HG03095 (cell line): Measurements from ENCODE around the gene CACNG4.

Source experiments
- ATAC-seq: cut with Tn5 transposase; IDR thresholded peaks from one replicate; pipeline ENCODE4 v1.9.1; 2021; ENCODE audit warnings: moderate library complexity; ENCODE audit not compliant: unreplicated experiment

Gene CACNG4

DNA sequence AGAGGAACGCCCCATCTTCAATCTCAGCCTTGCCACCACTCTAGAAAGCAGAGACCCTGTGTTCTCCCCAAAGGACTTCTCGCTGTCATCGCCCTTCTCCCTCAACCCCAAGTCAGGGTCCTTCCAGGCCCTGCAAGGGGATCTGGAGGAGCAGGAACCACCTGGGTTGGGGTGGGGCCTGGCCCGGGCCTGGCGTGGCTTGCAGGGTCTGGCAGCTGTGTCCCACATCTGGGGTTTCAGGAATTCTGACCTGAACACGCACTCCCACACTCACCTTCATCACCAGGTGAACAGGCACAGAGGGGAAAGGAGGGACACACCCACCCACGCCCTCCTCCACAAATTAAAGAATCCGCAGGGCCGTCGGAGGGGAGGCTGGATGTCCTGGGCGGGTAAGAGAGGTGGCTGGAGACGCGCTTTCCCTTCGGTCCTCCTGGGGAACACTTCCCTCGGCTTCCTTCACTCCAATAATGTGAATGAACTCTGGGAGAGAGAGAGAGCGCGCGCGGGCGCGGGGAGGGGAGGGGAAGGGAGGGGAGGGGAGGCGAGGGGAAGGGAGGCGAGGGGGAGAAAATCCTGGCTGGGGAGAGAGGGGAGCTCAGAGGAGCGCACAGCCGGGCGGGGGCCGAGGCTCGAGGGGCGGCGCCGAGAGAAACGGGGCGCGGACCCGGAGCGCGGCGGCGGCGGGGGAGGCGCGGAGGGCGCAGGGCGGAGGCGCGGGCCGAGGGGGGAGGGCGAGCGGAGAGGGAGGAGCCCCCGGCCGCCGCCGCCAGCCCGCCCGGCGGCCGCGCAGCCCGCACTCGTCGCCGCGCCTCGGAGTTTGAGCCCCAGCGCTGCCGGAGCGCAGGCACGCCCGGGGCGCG, at the start of gene CACNG4:
TSS of gene CACNG4 (plus strand) at position 799 of the 863 bp plus-strand sequence. CDS start 205 bp downstream, outside the sequence.
- no peak for ATAC-seq

DNA sequence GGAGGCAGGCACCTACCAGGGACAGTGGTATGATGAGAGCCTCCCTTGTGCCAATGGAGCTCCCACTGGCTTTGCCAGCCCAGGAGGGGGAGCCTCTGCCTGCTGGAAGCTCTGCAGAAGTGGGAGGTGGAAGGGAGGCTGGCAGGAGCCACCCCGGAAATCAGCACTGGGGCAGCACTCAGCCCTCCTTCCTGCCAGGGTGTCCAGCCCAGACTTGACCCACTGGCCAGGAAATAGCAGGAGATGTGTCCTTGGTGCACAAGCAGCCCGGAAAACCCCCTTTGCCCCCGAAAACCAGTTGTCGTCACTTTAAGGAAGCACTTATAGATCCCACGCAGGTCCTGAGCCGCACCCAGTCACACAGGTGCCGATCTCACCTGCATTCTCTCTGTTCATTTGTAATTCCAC, 49.3 kb upstream of the CACNG4 start:
- no peak for ATAC-seq

DNA sequence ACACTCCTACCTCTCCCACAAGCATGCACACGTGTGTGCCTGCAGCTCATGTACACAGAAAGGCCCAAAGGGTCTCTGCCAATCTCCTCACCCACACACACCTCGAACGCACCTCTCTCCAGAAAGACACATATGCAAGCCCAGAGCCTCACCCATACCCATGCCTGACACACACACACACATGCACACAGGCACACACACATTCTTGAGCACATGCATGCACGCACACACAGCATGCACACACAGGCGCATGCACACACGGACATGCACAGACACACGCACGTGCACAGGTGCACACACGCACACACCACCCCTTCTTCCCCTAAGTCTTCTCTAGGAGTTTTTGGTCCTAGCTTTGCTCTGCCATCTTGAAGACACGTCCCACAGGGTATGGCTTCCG, 48.7 kb upstream of the CACNG4 start:
- ATAC-seq = no peak

DNA sequence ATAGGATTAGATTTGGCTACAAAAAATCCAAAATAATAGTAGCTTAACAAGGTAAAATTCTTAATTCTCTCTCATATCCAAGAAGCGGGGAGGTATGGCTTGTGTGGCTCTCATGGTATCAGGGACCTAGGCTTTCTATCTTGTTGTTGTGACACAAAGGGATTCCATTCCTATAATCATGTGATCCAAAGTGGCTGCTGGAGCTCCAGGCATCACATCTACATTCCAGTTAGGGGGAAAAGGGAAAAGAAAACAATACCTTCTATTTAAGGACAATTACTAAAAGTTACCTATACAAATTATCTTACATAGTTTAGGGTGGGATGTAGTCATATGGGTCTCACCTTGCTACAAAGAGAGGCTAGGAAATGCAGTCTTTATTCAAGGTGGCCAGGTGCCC, 47.6 kb upstream of the CACNG4 start:
- ATAC-seq = no peak

DNA sequence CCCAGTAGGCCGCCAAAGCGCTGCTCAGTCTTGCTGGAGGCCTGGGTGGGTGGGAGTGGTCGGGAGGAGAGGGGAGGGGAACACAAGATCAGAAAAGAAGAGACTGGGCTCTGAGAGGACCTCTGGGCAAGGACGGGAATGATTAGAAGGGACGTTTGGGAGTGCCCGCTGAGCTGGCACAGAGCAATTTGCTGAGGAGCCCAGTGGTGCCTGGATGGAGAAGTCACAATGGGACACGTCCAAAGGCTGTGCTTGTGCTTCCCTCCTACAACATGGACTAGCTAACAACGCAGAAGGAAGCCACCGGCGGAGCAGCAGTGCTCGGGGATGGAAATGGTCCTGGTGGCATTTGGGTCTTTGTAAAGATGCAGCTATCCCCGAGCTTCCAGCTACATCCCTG, 45.6 kb upstream of the CACNG4 start:
- ATAC-seq = no peak

DNA sequence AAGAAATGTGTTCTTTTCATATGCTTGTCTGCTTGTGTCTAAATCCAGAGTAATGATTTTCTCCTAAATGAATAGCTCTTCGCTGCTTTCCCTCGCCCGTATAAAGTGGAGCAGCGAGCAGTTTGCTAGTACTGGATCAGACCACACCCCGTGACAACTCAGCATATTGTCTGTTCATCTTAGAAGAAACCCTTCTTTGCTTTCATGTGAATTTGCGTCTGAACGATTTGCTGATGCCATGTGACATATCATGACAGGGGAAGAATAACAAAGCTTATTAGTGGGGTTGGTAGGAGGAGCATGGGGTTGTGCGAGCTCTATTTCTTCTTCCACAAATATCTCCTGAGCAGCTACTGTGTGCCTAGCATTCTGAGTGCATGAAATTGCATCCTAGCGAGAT, 44.1 kb upstream of the CACNG4 start:
- ATAC-seq = no peak

DNA sequence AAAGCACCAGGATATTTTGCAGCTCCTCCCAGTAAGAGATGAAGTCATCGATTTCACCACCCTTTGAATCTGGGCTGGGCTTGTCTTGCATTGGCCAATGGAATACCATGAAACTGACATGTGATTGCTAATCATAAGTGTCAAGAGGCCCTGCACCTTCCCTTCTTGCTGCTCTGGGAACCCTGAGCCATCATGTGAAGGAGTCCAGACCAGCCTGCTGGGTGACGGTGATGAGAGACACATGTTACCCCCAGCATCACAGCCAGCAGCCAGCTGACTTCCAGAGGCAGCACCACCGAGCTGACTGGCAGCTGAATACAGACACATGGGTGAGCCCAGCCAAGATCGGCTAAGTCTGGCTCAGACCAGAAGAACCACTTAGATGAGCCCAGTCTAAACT, 43.6 kb upstream of the CACNG4 start:
- ATAC-seq = no peak

DNA sequence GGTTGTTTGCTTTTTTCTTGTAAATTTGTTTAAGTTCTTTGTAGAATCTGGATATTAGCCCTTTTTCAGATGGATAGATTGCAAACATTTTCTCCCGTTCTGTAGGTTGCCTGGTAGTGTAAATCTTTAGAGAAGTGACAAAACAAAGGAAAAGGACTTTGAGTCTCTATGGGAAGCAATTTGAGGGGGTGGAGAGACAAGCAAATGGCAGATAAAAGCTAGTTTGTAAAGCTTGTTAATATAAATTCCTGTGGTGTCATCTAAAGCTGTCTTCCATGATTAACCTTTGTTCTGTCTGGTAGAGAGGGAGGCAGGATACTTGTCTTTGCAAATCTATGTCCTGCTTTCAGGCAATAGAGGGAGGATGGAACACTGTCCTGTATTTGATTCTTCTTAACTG, 40.6 kb upstream of the CACNG4 start:
- no peak for ATAC-seq

DNA sequence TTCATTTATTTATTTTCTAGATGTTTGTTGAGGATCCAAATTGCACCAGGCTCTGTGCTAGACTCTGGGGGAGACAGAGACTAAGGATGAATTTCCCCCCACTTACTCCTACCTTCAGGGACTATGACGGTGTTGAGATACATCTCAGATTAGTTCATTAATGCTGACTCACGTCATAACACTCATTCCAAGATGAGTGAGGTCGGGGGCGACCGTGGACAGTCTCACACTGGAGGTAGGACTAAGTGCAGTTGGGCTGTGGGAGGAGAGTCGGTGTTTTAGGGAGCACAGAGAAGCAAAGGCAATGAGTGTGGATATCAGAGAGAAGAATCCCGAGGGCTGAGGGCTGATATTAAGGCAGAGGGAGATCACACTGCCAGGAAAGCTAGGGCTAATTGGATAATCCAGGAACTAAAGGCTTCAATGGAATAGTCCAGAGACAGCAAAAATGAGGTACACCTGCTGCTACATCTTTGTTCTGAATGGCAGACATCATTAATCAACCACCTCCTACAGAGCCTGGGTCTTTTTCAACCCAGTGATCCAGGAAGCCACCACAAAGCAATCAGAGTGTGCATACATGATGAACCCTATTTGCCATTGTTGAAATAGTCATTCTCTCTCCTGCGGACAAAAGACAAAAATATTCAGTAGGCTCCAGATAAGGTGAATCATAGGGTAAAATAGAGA, 38.6 kb upstream of the CACNG4 start:
- ATAC-seq = no peak

DNA sequence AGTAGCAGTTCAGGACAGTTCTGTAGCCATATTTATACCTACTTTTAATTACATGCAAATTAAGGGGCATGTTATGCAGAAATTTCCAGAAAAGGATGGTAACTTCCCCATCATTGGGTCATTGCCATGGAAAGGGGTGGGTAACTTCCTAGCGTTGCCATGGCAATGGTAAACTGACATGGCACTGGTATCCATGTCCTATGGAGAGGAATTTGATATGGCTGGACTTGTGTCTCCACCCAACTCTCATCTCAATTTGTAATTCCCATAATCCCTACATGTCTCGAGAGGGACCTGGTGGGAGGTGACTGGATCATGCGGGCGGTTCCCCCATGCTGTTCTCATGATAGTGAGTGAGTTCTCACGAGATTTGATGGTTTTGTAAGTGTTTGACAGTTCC, 35.6 kb upstream of the CACNG4 start:
- ATAC-seq = no peak

DNA sequence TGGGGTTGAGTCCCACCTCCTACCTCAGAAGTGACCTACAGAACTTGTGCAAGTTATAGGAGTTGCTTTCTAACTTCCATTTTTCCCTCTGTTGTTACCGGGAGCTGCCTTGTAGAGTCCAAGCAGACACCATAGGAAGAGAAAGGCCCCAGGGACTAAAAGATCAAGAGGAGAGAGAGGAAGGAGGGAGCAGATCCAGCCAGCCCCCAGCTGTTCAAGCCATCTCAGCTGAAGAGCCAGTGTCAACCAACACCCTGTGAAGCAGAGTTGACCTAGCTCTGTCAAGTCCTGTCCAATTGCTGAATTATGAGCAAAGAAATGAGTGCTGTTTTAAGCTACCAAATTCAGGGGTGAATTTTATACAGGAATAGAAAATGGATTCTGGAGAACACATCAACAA, 34.9 kb upstream of the CACNG4 start:
- no peak for ATAC-seq

DNA sequence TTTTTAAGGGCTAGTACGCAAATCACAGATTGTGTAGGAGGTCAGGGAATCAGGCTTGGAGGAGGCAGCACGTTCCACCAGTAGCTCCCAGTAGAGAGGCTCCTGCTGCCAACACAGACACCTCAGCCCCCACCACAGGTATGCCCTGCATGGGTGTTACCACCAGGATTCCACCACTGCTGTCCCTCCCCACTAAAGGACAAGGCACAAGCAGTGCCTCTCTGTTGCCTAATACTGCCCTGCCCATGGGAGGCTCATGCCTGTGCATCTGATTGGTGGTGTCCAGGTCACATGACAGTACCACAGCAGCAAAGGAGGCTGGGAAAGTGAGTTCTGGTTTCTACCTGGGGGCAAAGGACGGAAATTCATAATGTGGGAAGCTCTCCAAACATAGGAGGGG, 33.6 kb upstream of the CACNG4 start:
- ATAC-seq = no peak

DNA sequence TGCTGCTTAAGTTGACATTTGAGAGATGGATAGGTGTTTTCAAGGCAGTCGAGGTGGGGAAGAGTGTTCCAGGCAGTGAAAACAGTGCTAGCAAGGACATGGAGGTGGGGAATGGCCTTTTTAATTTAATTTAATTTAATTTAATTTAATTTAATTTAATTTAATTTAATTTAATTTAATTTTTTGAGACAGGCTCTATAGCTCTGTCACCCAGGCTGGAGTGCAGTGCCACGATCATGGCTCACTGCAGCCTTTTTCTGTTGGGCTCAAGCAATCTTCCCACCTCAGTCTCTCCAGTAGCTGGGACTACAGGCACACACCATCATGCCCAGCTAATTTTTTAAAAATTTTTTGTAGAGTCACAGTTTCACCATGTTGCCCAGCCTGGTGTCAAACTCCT, 32.2 kb upstream of the CACNG4 start:
- ATAC-seq = no peak

DNA sequence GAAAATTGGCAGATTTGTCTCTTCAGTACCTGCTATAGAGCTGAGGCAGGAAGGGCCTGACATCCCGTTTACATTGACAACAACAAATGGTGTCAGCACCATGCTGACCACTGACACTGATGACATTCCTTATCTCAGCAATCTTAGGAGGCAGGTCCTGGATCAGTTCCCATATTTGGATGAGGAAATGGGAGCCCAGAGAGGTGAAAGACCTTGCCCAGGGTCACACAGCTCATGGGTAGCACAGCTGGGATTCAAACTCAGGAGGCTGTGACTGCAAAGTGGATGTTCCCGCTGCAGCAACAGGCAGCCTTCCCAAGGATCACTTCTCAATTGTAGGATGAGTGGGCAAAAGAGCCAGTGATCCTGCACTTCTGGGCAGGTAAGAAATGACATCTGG, 30.5 kb upstream of the CACNG4 start:
- no peak for ATAC-seq

DNA sequence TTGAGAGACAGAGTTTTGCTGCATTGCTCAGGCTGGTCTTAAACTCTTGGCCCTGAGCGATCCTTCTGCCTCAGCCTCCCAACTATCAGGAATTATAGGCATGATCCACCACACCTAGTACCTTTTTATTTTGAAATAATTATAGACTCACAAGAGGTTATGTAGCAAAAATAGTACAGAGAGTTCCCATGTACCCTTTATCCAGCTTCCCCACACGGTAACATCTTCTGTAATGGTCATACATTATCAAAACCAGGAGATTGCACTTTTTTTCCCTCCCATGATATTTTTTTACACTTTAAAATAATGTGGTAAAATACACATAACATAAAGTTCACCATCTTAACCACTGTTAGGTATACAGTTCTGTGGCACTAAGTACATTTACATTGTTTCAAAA, 28.8 kb upstream of the CACNG4 start:
- ATAC-seq = no peak

DNA sequence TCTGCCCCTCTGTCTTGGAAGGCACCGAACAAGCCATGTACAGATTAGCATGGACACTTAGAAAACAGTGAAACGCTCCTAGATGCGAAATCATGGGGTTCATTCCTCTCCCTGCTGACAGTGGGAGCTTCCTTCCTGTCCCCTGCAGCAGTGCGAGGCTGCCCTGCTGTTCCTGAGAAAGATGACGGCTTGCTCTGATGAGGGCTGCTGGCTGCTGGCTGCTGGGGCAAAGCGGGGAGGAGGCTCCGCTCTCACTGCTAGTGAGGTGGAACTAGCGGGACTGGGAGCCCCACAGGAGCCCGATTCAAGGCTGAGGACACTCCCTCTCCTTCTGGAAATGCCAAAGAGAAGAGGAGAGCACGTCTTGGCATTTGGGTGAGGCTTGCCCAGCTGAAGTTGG, 25.9 kb upstream of the CACNG4 start:
- ATAC-seq = no peak

DNA sequence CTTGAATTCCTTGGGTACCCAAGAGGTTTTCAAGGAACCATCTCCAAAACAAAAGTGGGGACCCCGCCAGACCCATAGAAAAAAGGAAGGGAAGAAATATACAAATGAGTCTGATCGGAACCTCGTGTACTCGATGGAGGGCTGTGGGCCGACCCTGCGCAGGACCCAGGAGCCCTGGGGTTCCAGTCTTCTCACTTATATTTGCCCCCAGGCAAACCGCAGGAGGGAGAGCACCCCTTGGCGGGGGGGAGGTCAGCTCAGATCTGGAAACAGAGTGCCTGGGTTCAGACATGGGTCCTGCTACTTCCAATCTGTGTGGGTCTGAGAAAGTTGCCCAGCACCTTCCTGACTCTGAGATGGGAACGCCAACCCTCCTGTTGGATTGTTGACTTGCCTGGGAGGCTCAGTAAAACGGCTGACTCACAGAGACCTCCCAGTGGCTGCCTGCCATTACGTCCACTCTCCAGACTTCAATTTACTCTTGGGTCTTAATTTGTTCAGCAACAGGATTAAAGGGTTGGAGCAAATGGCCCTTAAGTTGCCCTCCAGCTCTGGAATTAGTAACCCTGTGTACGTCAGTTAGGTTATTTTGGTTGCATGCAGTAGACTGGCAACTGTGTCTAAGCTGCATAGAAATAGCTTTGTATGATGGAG, 24.9 kb upstream of the CACNG4 start:
- ATAC-seq = no peak

DNA sequence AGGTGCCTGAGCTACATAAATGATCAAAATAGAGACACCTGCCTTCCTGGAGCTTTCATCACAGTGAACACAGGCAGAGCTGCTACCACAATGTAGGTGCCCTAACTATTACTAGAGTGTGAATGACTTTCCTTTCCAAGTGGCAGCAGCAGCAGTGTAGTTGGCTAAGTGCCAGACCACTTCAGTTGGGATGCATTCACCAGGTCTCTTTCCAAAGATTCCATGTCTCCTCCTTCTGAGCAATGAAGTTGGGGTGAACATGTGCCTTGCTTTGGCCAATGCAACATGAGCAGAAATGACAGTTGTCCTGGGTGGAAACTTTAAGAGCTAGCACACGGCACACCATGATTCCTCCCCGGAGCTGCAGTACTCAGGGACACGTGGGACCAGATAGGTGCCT, 23.3 kb upstream of the CACNG4 start:
- no peak for ATAC-seq

DNA sequence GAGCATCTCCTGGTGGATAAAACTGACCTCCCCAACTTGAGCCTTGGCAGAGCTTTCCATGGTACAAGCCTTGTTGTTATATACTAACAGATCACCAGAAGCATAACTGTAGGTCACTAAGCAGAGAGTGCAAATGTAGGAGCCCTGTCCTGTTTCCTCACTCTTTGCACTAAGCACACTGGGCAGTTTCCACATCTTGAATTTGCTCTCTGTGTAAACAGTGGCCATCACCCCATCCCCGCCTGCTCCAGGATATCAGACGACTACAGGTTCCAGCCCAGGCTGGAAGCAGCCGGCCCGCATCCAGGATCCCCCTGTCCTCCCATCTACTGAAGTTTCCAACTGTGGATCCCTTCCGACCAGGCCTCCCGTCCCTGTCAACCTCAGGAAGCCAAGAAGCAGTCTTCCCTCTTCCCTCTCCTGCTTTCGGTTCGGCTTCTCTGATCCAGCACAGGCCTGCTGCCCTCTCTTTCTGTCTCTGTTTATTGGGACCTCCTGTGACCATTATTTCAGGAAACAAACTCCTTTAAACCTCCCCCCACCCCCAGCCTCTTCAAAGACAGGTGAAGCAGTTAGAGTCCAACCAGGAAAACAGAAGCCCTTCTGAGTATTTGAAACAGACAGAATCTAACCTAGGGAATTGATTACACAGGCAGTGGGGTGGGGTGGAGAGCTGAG, 22.6 kb upstream of the CACNG4 start:
- ATAC-seq = no peak

DNA sequence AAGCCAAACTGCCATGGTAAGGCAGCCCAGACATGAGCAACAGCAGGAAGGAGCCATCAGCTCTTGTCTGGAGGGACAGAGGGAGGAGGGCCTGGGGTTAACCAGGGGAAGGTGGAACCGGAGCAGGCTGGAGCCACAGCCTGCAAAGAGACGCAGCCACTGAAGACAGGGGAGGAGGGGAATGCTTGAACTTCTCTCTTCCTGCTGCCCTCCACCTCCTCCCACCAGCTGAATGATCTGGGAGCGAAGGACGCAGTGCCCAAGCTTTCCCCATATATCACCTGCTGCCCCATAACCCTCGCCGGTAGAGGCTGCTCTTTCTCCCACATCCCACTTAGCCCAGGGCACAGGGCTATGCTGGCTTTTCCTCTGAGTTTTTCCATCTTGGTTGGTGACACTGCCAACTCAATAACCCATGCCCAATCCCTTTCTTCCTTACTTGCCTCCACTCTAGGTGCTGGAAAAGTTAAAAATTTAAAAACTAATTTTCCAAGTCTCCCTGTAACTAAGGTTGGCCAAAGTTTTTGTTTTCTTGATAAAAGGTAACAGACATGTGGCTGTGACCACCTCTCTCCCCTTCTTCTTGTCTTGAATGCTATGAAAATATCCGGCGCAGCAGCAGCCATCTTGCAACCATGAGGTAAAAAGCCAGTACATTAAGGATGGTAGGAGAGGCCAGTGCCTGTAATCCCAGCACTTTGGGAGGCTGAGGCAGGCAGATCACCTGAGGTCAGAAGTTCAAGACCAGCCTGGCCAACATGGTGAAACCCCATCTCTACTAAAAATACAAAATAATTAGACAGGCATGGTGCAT, 21.8 kb upstream of the CACNG4 start:
- no peak for ATAC-seq

DNA sequence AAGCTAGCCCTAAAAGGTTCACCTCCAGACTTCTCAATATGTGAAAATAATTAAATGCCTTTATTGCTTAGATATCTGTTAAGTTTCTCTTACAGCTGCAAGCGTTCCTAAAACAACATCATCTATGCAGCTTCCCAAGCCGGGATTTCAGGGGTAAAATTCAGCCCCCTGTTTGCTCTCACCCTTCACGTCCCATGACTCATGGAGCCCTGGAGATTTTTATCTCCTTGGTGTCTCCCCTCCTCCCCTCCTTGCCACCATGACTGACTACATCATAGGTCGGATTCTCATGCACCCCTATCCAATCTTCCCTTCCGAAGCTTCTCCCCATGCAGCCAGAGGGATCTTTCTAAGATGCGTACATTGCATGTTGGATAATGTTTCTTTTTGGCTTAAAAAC, 21.0 kb upstream of the CACNG4 start:
- ATAC-seq = no peak
